ENCODE results near the gene STK32C.
"Not testable (repeated sequence)": the region's sequence is repeated elsewhere in the genome, so short reads cannot be mapped to it uniquely, and the experiment has no call there.

The STK32C gene

GRCh38 chr10:132279873-132280645 lies 27.7 kb downstream of the STK32C start:
- DNase-seq = no peak

- DNase-seq = no peak
These were observed 30.4 kb downstream of the STK32C start for GRCh38 chr10:132277311-132277741.

GRCh38 chr10:132276706-132277105 lies 31.0 kb downstream of the STK32C start:
- DNase-seq = no peak

GRCh38 chr10:132276179-132276675 lies 31.5 kb downstream of the STK32C start:
- DNase-seq = no peak

GRCh38 chr10:132275426-132276178 lies 32.1 kb downstream of the STK32C start:
- DNase-seq = no peak

- DNase-seq = no peak
These were observed 32.8 kb downstream of the STK32C start for GRCh38 chr10:132274986-132275385.

- no peak for DNase-seq
These were observed 33.2 kb downstream of the STK32C start for GRCh38 chr10:132274581-132274980.

GRCh38 chr10:132273966-132274365 lies 33.8 kb downstream of the STK32C start:
- DNase-seq = no peak

- DNase-seq = no peak
These were observed 34.3 kb downstream of the STK32C start for GRCh38 chr10:132273304-132273944.

- no peak for DNase-seq
These were observed 35.3 kb downstream of the STK32C start for GRCh38 chr10:132272231-132272971.

- DNase-seq = no peak
These were observed 36.1 kb downstream of the STK32C start for GRCh38 chr10:132271458-132272230.

- DNase-seq = no peak
These were observed 36.9 kb downstream of the STK32C start for GRCh38 chr10:132270721-132271457.

GRCh38 chr10:132270256-132270655 lies 37.5 kb downstream of the STK32C start:
- no peak for DNase-seq

GRCh38 chr10:132269266-132270230 lies 38.2 kb downstream of the STK32C start:
- DNase-seq = no peak

- DNase-seq = not testable (repeated sequence)
These were observed 39.8 kb downstream of the STK32C start for GRCh38 chr10:132267916-132268315.

GRCh38 chr10:132266594-132267161 lies 41.1 kb downstream of the STK32C start:
- DNase-seq = no peak

GRCh38 chr10:132265890-132266496 lies 41.8 kb downstream of the STK32C start:
- DNase-seq = no peak

- DNase-seq = no peak
These were observed 42.5 kb downstream of the STK32C start for GRCh38 chr10:132264966-132265889.

Measured in CD4-positive, alpha-beta T cell treated with Interleukin-1 beta for 1 hour (primary cell).